GM19193 (cell line): Measurements from ENCODE around the gene OR10X1.

Experiments used
- POLR2A ChIP-seq: IDR thresholded peaks from 4 replicates; pipeline ENCODE4 v1.6.1; 2011; ENCODE audit not compliant: insufficient read depth, insufficient read length; ENCODE audit errors: extremely low read depth

OR10X1 gene, protein sequence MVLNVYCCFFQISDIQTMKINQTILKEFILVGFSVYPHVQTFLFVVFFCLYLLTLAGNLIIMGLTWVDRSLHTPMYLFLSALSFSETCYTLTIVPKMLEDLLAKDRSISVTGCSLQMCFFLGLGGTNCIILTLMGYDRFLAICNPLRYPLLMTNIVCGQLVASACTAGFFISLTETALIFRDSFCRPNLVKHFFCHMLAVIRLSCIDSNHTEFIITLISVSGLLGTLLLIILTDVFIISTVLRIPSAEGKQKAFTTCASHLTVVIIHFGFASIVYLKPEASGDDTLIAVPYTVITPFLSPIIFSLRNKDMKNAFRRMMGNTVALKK

DNA sequence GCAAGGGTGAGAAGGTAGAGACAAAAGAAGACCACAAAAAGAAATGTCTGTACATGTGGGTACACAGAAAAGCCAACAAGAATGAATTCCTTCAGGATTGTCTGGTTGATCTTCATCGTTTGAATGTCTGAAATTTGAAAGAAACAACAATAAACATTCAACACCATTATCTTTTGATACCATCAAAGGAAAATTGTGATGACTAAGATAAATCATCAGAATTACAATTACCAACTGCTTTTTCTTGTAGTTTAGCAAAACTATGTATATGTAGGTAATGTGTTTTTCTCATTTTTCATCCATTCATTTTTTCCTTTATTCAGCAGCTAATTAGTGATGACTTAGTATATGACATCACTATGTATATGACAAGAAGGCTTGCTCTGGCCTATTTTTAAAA is at the start of gene OR10X1:
OR10X1 (minus strand) TSS at position 167 of the 400 bp plus-strand sequence; CDS start at position 167, 0 bp downstream.
- TF ChIP-seq POLR2A: no peak

DNA sequence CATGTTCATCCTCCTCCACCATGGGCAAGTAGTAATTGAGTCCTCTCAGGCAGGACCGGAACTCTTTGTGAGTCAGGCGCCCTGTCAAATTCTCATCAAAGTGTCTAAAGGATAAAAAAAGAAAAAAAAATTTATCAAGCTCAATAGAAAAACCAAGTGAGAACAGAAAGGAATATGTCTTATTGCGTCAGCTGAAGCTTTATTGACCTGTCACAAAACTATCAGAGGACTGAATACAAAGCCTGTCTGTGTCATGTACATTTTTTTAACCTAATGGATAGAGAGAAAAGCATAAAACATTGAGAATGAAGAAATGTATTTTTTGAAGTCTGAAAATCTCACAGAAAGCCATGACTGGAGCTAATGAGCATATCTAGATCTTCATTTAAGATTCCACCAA is 34.1 kb upstream of the OR10X1 start:
- no peak for TF ChIP-seq POLR2A

DNA sequence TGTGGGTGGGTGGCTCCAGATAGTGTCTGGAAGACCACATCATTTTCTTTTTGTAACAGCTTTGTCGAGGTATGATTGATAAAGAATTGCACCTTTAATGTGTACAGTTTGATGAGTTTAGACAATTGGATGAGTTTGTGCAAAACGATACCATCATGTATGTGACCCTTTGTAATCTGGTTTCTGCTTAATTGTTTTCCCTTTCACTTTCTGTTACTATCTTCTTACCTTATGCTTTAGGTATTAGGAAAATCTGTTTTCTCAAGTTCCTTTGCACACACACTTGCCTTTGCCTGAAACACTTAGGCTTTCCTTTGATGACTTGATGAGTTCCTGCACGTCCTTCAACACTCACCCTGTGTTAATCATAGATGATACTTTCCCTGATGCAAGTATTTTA is 32.2 kb upstream of the OR10X1 start:
- TF ChIP-seq POLR2A: no peak

DNA sequence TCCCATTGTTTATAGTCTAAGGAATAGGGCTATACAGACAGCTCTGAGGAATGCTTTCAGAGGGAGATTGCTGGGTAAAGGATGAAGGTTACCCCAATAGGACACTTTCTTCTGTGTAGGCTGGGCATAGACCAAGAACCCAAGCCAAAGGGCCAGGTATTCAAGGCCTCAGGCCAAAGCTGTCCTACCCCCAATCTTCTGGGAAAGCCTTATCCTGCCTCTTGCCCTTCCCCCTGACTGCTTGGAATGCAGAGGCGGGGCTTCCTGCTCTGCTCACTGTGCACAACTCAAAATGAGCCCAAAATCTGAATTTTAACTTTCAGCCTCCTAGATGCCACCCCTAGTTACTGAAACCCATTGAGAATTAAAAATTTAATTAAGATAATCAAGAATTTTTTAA is 27.6 kb upstream of the OR10X1 start:
- TF ChIP-seq POLR2A: no peak

DNA sequence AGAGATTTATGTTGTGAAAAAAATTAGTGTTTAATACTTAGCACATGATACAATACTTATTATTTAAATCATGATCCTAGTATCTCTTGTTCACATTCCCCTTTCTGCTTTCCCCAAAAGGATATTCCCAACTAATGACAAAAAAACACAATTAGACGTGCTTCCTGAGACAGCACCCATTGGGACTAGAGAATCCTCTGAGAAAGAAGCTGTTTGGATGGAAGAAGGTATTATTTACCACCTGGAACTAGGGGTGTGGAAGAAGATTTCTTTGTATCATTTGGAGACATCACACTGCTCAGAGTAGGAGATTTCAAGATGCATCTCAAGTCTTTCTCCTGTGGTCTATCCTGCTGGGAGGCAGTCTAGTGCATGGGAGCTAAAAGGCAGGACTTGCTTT is 25.3 kb upstream of the OR10X1 start, which contains the start of gene OR10Z1:
OR10Z1 (plus strand) TSS at position 301 of the 400 bp plus-strand sequence. CDS start 1,171 bp downstream, outside the sequence.
- no peak for TF ChIP-seq POLR2A

DNA sequence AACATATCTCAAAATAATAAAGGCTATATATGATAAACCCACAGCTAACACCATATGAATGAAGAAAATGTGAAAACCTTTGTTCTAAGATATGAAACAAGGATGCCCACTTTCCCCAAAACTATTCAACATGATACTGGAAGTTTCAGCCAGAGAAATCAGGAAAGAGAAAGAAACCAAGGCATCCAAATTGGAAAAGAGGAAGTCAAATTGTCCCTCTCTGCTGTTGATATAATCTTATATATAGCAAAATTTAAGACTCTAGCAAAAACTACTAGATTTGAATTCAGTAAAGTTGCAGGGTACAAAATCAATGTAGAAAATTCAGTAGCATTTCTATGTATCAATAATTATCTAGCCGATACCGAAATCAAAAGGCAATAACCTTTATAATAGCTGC is 21.0 kb upstream of the OR10X1 start:
- TF ChIP-seq POLR2A: no peak

DNA sequence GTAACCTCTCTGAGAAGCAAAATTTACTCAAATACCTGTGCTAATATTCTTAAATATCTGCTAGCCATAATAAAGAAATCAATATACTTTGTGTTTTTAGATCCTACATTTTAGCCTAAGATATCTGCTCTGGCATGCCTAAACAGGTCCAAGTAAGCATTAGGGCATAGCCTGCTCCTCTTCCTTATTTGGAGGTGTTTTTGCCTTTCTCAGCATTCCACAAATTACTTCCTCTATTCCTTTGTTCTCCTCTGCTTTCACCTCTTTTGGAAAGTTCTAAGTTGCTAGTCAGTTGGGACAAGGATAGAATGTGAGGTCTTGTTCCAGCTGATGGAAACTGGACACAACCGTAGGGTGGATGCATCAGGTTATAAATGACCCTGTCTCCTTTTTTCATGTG is 7.2 kb upstream of the OR10X1 start:
- no peak for TF ChIP-seq POLR2A

DNA sequence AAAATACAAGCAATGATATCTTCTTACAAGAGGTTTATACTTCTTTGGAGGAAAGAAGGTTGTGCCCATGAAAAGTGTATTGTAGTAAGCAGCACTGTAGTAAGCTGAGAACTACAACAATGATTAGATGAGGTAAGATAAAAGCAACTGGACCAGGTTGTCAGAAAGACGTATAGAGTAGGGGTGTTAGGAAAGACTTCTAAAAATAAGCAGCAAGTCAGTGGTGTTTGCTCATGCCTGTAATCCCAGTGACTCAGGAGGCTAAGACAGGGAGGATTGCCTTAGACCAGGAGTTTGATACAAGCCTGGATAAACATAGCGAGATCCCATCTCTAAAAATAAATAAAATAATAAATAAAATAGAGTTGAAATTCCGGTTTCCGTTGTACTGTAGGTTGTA is 4.3 kb upstream of the OR10X1 start:
- no peak for TF ChIP-seq POLR2A

DNA sequence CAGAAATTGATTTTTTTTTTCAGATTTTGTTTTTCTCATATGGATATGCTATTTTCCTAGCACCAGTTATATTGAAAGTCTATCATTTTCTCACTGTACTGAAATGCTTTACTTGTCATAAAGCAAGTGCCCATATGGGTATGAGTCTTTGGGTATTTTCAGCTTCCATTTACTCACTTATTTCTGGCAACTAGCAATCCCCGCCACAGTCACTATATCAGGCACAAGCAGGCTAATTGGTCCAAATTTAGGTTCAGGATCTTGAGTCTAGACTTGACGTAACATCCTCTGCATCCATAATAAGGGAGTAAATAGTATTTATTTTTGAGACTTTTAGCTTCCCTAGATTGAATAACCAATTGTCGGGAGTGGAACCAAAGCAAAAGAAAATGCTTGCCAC is 2.1 kb downstream of the OR10X1 start:
- TF ChIP-seq POLR2A: no peak

DNA sequence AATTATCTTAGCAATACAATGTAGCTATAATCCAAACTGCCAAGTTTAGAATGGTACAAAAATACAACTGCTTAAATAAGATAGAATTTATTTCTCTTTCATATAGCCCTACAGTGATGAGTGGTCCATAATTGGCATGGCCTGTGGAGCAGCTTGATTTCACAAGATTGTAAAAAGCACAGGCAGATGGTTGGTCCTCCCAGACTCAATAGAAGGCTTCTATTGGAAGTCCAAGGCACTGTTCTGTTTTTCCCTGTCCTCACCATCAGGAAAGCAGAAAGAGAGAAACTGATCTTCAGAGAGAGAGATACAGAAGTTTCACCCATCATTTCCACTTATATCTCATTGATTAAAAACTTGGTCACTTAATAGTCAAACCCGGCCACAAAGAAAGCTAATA is 7.5 kb downstream of the OR10X1 start:
- TF ChIP-seq POLR2A: no peak

DNA sequence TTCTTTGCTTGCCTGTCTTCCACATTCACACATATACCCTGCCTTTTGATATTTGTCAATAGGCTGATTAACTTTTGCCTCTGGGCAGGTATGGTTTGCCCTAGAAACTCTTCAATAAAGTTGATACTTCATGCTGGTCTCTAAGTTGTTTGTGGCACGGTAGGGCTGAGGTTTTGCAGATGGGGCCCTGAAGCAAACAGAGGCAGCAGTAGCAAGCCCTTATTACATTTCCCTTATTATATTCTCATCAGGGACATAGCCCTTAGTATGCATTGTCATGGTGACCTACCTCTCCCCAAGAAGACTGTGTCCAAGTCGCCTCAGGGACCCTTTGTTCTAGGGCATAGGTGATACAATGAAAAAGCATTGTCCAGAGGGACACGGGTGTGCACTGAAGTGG is 9.2 kb downstream of the OR10X1 start, which contains the start of gene OR6P1:
OR6P1 (minus strand) TSS at position 101 of the 400 bp plus-strand sequence. CDS start 6,976 bp downstream, outside the sequence.
- TF ChIP-seq POLR2A: no peak

DNA sequence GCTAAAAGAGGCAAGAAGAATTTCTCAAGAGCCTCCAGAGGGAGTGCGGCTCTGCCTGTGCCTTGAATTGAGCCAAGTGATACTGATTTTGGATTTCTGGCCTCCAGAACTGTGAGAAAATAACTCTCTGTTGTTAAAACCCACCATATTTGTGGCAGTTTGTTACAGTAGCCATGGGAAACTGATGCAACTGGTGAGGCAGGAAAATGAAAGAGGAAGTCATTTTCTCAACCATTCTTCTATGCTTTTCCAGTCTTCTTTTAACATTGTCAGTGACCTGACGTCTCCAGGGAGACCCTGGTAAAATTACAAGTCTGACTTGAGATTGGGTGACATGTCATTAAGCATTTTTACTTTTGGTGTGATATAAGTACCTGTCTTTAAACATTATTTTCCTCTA is 15.1 kb downstream of the OR10X1 start:
- no peak for TF ChIP-seq POLR2A

DNA sequence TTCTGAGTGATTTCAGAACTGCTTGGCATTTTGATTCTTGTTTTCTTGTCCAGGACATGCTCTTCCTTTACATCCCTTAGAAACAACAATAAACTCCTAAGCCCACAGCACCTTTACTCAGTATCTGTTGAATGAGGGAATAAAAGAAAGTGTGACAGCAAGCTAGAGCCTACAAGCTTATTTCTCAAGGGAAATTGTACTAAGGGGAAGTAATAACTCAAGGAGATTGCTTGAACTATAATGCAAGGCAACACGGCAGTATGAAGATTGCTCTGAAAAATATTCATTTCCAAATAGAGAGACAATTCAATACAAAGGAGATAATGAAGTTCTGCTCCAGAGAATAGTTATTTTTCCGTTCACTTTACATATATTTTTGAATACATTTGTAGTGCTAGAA is 15.8 kb downstream of the OR10X1 start:
- TF ChIP-seq POLR2A: no peak

DNA sequence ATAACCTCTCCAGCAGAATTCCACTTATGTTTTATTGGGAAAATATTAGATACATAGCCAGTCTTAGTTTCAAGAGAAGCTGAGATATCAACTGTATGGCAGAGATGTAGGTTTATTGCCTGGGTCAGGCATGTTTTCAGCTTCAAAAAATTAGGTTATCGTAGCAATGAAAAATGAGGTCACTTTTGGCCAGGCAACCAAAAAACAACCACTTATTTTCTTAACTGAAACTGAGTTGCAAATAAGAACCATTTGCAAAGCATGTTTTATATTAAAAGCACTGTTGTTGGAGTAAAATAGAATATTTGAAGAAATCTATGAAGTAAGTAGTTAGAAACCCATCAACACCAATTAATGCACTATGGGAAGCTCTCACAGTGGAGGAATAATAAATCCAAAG is 20.0 kb downstream of the OR10X1 start:
- TF ChIP-seq POLR2A: no peak

DNA sequence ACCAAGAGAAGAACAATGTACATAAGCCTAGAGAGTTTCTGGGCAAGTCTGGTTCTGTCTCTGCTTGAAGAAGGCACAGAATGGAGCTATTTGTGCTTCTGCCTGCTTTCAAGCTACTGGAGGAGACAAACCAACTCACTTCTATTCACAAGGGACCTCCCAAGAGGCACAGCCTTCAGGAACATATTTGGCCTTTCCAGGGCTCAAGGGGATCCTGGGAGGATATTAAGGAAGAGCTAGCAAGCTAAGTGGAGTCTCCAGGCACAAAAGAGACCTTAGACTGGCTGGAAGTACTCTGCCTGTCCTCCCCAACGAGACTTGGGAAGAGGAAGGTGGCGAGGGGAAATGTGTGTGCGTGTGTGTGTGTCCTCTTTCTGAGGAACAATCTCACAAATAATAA is 25.3 kb downstream of the OR10X1 start, which contains the start of gene OR6Y1:
OR6Y1 (minus strand) TSS at position 54 of the 400 bp plus-strand sequence. CDS start 6,300 bp downstream, outside the sequence.
- TF ChIP-seq POLR2A: no peak

DNA sequence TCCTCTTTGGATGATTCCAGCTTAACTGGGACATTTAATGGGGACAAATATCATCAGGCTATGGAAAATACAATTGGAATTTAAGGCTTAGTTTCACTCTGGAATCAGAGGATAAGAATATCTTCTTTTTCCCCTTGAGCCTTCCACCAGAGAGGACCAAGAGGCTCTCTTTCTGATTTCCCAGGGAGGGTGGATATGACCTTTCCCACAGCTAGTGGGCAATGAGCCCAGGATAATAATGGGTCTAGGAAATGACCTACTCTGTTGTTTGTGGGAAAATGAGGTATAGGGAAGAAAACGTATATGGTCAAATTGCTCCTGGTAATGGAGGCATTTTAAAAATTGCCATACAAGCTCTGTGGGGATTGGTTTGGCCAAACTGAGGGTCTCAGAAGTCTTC is 27.4 kb downstream of the OR10X1 start:
- TF ChIP-seq POLR2A: no peak

DNA sequence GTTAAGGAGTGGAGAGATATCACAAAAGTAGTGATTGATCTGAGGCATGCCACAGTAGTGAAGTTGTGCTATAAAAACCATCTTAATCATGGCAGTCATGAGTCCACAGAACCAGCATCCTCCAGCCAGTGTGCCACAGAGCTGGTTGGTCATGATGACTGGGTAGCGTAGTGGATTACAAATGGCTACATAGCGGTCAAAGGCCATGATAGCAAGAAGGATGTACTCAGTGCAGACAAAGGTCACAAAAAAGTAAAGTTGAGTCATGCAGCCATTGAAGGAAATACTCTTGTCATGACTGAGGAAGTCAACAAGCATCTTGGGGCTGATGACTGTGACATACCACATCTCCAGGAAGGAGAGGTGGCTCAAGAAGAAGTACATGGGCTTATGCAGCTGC is 32.2 kb downstream of the OR10X1 start:
- TF ChIP-seq POLR2A: no peak

DNA sequence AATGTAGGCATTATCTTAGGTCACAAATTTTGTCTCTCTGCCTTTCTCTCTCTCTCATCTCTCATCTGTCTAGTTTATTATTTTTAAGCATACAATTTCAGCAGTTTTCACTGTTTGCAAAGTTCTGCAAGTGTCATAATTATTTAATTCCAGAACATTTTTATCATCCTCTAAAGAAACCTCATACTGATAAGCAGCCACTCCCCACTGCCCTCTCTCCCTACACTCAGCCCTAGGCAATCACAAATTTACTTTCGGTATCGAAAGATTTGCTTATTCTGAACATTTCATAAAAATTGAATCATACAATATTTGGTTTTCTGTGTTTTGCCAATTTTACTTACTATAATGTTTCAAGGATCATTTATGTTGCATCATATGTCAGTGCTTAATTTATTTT is 42.1 kb downstream of the OR10X1 start:
- no peak for TF ChIP-seq POLR2A

DNA sequence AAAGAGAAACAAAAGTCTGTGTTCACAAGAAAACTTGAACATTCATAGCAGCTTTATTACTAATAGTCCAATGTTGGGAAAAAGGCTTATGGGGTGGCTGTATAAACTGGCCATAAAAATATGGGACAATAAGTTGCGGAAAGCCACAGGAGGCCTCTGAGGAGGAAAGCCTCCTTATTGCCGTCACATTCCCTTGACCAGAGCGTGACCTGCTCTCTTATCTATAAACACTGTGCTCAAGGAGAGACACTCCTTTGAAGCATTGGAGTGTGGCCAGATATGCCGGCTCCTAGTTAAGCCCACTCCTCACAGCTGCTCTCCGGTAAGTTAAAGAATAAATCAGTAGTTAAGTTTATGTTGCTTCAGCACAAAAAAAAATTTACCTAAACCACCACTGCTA is 45.2 kb downstream of the OR10X1 start:
- no peak for TF ChIP-seq POLR2A
